Mesenchymal stem cell (in vitro differentiated cells and primary cell): Measurements from ENCODE around the gene C16orf46.

Source experiments
- DNase-seq: peaks from one replicate; pipeline ENCODE4 v3.0.0-alpha.2; 2013
- H2AFZ ChIP-seq: one replicate; pipeline ENCODE4 v1.6.1; 2013; ENCODE audit warnings: low read depth, mild to moderate bottlenecking, control low read depth, inconsistent platforms, low read length, moderate library complexity
- H2AK5ac ChIP-seq: 2 replicates; pipeline ENCODE4 v1.6.1; 2013; ENCODE audit warnings: low read length, moderate library complexity, mild to moderate bottlenecking, inconsistent platforms; ENCODE audit not compliant: severe bottlenecking
- H2BK120ac ChIP-seq: one replicate; pipeline ENCODE4 v1.6.1; 2013; ENCODE audit warnings: low read depth, mild to moderate bottlenecking, inconsistent platforms, low read length, moderate library complexity
- H2BK12ac ChIP-seq, 2 experiments: one replicate each; pipeline ENCODE4 v1.6.1; 2013; ENCODE audit warnings: inconsistent platforms in 2 of 2, low read length in 2 of 2, mild to moderate bottlenecking in 2 of 2, moderate library complexity in 2 of 2, control low read depth in 1 of 2
- H2BK15ac ChIP-seq: one replicate; pipeline ENCODE4 v1.6.1; 2013; ENCODE audit warnings: mild to moderate bottlenecking, low read depth, inconsistent platforms; ENCODE audit not compliant: poor library complexity, severe bottlenecking
- H2BK5ac ChIP-seq: 2 replicates; pipeline ENCODE4 v1.6.1; 2013; ENCODE audit warnings: low read depth, mild to moderate bottlenecking, low read length, control low read depth, inconsistent platforms; ENCODE audit not compliant: poor library complexity, severe bottlenecking
- H3K14ac ChIP-seq, 2 experiments: one replicate each; pipeline ENCODE4 v1.6.1; 2013; ENCODE audit warnings: inconsistent platforms in 2 of 2, low read length in 2 of 2, control low read depth in 1 of 2, mild to moderate bottlenecking in 1 of 2, moderate library complexity in 1 of 2
- H3K18ac ChIP-seq, 2 experiments: one replicate each; pipeline ENCODE4 v1.6.1; 2013; ENCODE audit warnings: inconsistent platforms in 2 of 2, low read length in 2 of 2, control low read depth in 1 of 2, low read depth in 1 of 2, mild to moderate bottlenecking in 1 of 2
- H3K23ac ChIP-seq, 2 experiments: one replicate each; pipeline ENCODE4 v1.6.1; 2013; ENCODE audit warnings: inconsistent platforms in 2 of 2, low read length in 2 of 2, mild to moderate bottlenecking in 2 of 2, moderate library complexity in 2 of 2, control low read depth in 1 of 2
- H3K27ac ChIP-seq: 2 replicates; pipeline ENCODE4 v1.5.1; 2013; ENCODE audit warnings: mild to moderate bottlenecking, moderate library complexity, low read length, control low read depth, inconsistent platforms; ENCODE audit not compliant: poor library complexity, severe bottlenecking
- H3K27me3 ChIP-seq, 2 experiments: 2 replicates each; pipeline versions ENCODE4 v1.6.1 to v1.7.0; 2013; ENCODE audit warnings: low read length in 2 of 2, mild to moderate bottlenecking in 2 of 2, moderate library complexity in 2 of 2, control low read depth in 1 of 2, inconsistent platforms in 1 of 2; ENCODE audit not compliant: control insufficient read depth in 1 of 2, insufficient read depth in 1 of 2
- H3K36me3 ChIP-seq, 2 experiments: 2 replicates each; pipeline versions ENCODE4 v1.6.1 to v1.7.0; 2013; ENCODE audit warnings: low read length in 2 of 2, control low read depth in 1 of 2, inconsistent platforms in 1 of 2, low read depth in 1 of 2, mild to moderate bottlenecking in 1 of 2; ENCODE audit not compliant: insufficient read depth in 2 of 2, control insufficient read depth in 1 of 2
- H3K4ac ChIP-seq, 2 experiments: one replicate each; pipeline ENCODE4 v1.6.1; 2013; ENCODE audit warnings: inconsistent platforms in 2 of 2, low read length in 2 of 2, mild to moderate bottlenecking in 2 of 2, moderate library complexity in 2 of 2, control low read depth in 1 of 2, low read depth in 1 of 2
- H3K4me1 ChIP-seq: 2 replicates; pipeline ENCODE4 v1.6.1; 2013; ENCODE audit warnings: low read depth, low read length, control low read depth; ENCODE audit not compliant: control insufficient read depth, insufficient read depth
- H3K4me2 ChIP-seq: 2 replicates; pipeline ENCODE4 v1.6.1; 2013; ENCODE audit warnings: low read length, mild to moderate bottlenecking, inconsistent platforms; ENCODE audit not compliant: poor library complexity, severe bottlenecking
- H3K4me3 ChIP-seq, 2 experiments: 2 replicates each; pipeline versions ENCODE4 v1.5.1 to v1.7.0; 2013; ENCODE audit warnings: low read length in 2 of 2, mild to moderate bottlenecking in 2 of 2, control low read depth in 1 of 2, low read depth in 1 of 2; ENCODE audit not compliant: insufficient read depth in 1 of 2
- H3K79me1 ChIP-seq: replicated peaks from 2 replicates; pipeline ENCODE4 v1.6.1; 2013; ENCODE audit warnings: mild to moderate bottlenecking, control low read depth, low read length, inconsistent platforms; ENCODE audit not compliant: poor library complexity, severe bottlenecking
- H3K9ac ChIP-seq: 2 replicates; pipeline ENCODE4 v1.7.0; 2013; ENCODE audit warnings: mild to moderate bottlenecking, low read length, moderate library complexity
- H3K9me3 ChIP-seq: 2 replicates; pipeline ENCODE4 v1.7.0; 2013; ENCODE audit warnings: mild to moderate bottlenecking, low read length; ENCODE audit not compliant: control insufficient read depth
- H4K8ac ChIP-seq: one replicate; pipeline ENCODE4 v1.6.1; 2013; ENCODE audit warnings: inconsistent platforms, mild to moderate bottlenecking, low read length, moderate library complexity
- H4K91ac ChIP-seq: one replicate; pipeline ENCODE4 v1.6.1; 2013; ENCODE audit warnings: mild to moderate bottlenecking, low read length, inconsistent platforms
- WGBS: methylation state at CpG from one replicate; pipeline ENCODE4 v1.1.7; 2013; ENCODE audit warnings: mixed read lengths; 5-methylcytosine and 5-hydroxymethylcytosine counted together

C16orf46 gene

GRCh38 chr16:81094771-81095251 lies 17.8 kb upstream of the C16orf46 start:
- Histone ChIP-seq H3K4me3 (peak overlapping the region in 1 of 2 experiments; percentile 87), H2AFZ (no peak overlapping the region), H2BK120ac (no peak overlapping the region), H3K4me2 (no peak overlapping the region), H3K36me3 (peaks cover 3 to 5% of the 10 kb centered on the region in 2 experiments), H3K23ac (no peak overlapping the region), H3K27me3 (no peaks in the 10 kb centered on the region), H3K79me1 (peaks cover 14% of the 10 kb centered on the region), H3K14ac (no peak overlapping the region), H2AK5ac (no peak overlapping the region), H2BK5ac (no peak overlapping the region), H3K27ac (no peak overlapping the region), H3K18ac (peak overlapping the region in 1 of 2 experiments; percentile 2), H3K9me3 (no peaks in the 10 kb centered on the region), H2BK12ac (no peak overlapping the region), H4K91ac (no peak overlapping the region), H3K4me1 (peaks cover 4% of the 10 kb centered on the region), H2BK15ac (no peak overlapping the region), H3K9ac (peak overlapping the region; percentile 89), H4K8ac (no peak overlapping the region), H3K4ac (no peak overlapping the region)
- peak; percentile 17 for DNase-seq
- 71% methylated on average over 13 of the region's 21 CpGs for WGBS

GRCh38 chr16:81088836-81089235 lies 11.8 kb upstream of the C16orf46 start:
- no peak overlapping the region for H2AFZ ChIP-seq
- H2BK120ac ChIP-seq, result no peak overlapping the region
- no peaks in the 10 kb centered on the region for H3K9me3 ChIP-seq
- H2BK12ac ChIP-seq, result no peak overlapping the region
- H3K79me1 ChIP-seq, result peaks cover 28% of the 10 kb centered on the region
- H3K4ac ChIP-seq, result no peak overlapping the region
- no peaks in the 10 kb centered on the region for H3K4me1 ChIP-seq
- no peaks in the 10 kb centered on the region for H3K27me3 ChIP-seq
- no peak overlapping the region for H2AK5ac ChIP-seq
- no peak overlapping the region for H3K27ac ChIP-seq
- H3K18ac ChIP-seq, result no peak overlapping the region
- no peak overlapping the region for H4K91ac ChIP-seq
- no peak overlapping the region for H3K23ac ChIP-seq
- no peak overlapping the region for H2BK15ac ChIP-seq
- H3K4me2 ChIP-seq, result no peak overlapping the region
- no peak overlapping the region for H3K9ac ChIP-seq
- WGBS, result 100% methylated on average over 2 of the region's 5 CpGs
- H3K4me3 ChIP-seq, result no peak overlapping the region
- no peak overlapping the region for H4K8ac ChIP-seq
- H3K14ac ChIP-seq, result no peak overlapping the region
- H3K36me3 ChIP-seq, result peaks cover 3 to 28% of the 10 kb centered on the region in 2 experiments
- DNase-seq, result no peak
- H2BK5ac ChIP-seq, result no peak overlapping the region

GRCh38 chr16:81081014-81081413 lies 4.0 kb upstream of the C16orf46 start:
- H3K9ac ChIP-seq, result no peak overlapping the region
- no peaks in the 10 kb centered on the region for H3K9me3 ChIP-seq
- no peak overlapping the region for H3K18ac ChIP-seq
- no peak overlapping the region for H2BK15ac ChIP-seq
- no peak overlapping the region for H2BK120ac ChIP-seq
- H3K23ac ChIP-seq, result no peak overlapping the region
- H3K36me3 ChIP-seq, result peaks cover 0 to 11% of the 10 kb centered on the region in 2 experiments
- H3K27ac ChIP-seq, result no peak overlapping the region
- H2BK5ac ChIP-seq, result no peak overlapping the region
- 100% methylated on average over 2 of the region's 4 CpGs for WGBS
- H2BK12ac ChIP-seq, result no peak overlapping the region
- no peak overlapping the region for H2AK5ac ChIP-seq
- no peak overlapping the region for H3K14ac ChIP-seq
- no peak overlapping the region for H3K4me3 ChIP-seq
- no peak overlapping the region for H4K8ac ChIP-seq
- DNase-seq, result no peak
- H3K4me1 ChIP-seq, result peaks cover 7% of the 10 kb centered on the region
- peaks cover 5% of the 10 kb centered on the region for H3K79me1 ChIP-seq
- no peak overlapping the region for H3K4ac ChIP-seq
- no peak overlapping the region for H3K4me2 ChIP-seq
- H3K27me3 ChIP-seq, result no peaks in the 10 kb centered on the region
- H2AFZ ChIP-seq, result no peak overlapping the region
- H4K91ac ChIP-seq, result no peak overlapping the region

- peaks cover 3% of the 10 kb centered on the region for H3K79me1 ChIP-seq
- H3K4me1 ChIP-seq, result peaks cover 7% of the 10 kb centered on the region
- H2BK12ac ChIP-seq, result no peak overlapping the region
- no peak overlapping the region for H2AFZ ChIP-seq
- peaks cover 0 to 8% of the 10 kb centered on the region in 2 experiments for H3K36me3 ChIP-seq
- H3K14ac ChIP-seq, result no peak overlapping the region
- 97% methylated on average over 1 of the region's 1 CpG for WGBS
- H3K18ac ChIP-seq, result no peak overlapping the region
- H4K8ac ChIP-seq, result no peak overlapping the region
- H3K9ac ChIP-seq, result no peak overlapping the region
- no peak overlapping the region for H2BK15ac ChIP-seq
- H3K4ac ChIP-seq, result no peak overlapping the region
- H2BK5ac ChIP-seq, result no peak overlapping the region
- no peak overlapping the region for H3K23ac ChIP-seq
- no peak overlapping the region for H3K27ac ChIP-seq
- H4K91ac ChIP-seq, result no peak overlapping the region
- H2AK5ac ChIP-seq, result no peak overlapping the region
- no peaks in the 10 kb centered on the region for H3K27me3 ChIP-seq
- no peak overlapping the region for H2BK120ac ChIP-seq
- no peaks in the 10 kb centered on the region for H3K9me3 ChIP-seq
- H3K4me2 ChIP-seq, result no peak overlapping the region
- no peak for DNase-seq
- H3K4me3 ChIP-seq, result no peak overlapping the region
Observed at GRCh38 chr16:81080233-81080632, 3.2 kb upstream of the C16orf46 start.
